HG03558 (cell line): ENCODE data around the gene TCEANC2.

Experiments
- ATAC-seq: cut with Tn5 transposase; IDR thresholded peaks from one replicate; pipeline ENCODE4 v1.9.1; 2021; ENCODE audit warnings: moderate number of reproducible peaks; ENCODE audit not compliant: unreplicated experiment; ENCODE audit errors: extremely low read depth

The TCEANC2 gene

GRCh38 chr1:54127594-54128300, 74.3 kb downstream of the TCEANC2 start:
- no peak for ATAC-seq

- no peak for ATAC-seq
Measured at GRCh38 chr1:54129858-54130257, 76.5 kb downstream of the TCEANC2 start.

DNA sequence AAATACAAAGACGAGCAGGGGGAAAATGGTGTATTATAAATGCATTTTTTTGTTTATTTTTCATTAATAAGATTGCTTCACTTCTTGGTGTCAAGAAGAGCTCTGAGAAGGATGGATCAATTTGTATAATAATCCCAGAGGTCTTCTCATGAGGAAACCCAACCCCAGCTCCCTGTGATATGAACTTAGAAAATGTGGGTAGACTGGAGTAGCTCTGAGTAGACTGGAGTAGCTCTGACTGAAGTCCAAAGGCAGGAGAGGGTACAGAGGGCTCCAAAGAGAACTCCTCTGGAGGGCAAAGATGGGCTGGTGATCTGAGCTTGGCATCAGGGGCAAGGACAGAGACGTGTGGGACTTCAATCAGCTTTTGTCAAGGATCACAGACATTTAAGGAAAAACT, 78.0 kb downstream of the TCEANC2 start:
- no peak for ATAC-seq

GRCh38 chr1:54132495-54132894, 79.1 kb downstream of the TCEANC2 start:
- ATAC-seq = no peak

GRCh38 chr1:54134295-54134694, 80.9 kb downstream of the TCEANC2 start:
- ATAC-seq = no peak

GRCh38 chr1:54135436-54136120, 82.2 kb downstream of the TCEANC2 start:
- no peak for ATAC-seq

GRCh38 chr1:54136269-54136896, 83.0 kb downstream of the TCEANC2 start:
- no peak for ATAC-seq

DNA sequence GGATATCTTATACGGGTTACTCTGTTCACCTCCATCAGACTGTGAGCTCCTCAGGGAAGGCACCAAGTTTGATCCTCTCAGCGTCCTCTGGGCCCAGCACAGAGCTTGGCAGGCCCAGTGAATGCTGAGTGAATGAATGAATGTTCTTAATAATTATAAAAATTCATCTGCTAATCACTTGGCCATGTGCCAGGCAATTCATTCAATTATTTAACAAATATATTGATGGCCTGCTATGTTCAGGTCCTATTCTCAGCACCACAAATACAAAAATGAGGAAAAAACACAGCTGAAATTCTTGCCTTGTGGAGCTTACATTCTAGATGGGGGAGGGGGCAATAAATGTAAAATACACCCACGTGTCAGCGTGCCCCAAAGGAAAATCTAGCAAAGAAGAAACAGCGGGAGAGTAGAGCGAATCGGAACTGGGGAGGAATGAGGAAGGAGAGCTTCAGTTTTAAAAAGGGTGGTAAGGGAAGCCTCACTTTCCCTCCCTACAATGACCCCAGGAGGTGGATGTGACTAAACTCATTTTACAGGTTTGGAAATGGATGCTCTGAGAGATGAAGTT, 83.6 kb downstream of the TCEANC2 start:
- ATAC-seq = no peak

GRCh38 chr1:54137534-54138061, 84.2 kb downstream of the TCEANC2 start:
- ATAC-seq = no peak

DNA sequence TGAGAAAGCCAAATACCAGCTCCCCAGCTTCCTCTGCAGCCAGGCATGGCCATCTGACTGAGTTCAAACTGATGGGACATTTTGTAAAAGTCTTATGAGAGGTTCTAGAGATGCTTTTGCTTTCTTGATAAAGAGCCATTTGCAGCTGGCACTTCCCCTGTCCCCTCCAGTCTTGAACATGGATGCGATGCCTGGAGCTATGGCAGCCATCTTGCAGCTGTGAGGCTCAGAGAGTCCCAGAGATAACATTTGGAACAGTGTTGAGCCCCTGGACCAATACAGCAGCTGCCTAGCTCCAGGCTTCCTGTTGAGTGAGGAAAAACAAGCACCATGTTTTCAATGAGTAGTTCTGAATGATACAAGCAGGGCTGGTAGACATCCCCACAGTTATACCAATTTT, 85.6 kb downstream of the TCEANC2 start:
- ATAC-seq = no peak

GRCh38 chr1:54139711-54140110, 86.3 kb downstream of the TCEANC2 start:
- no peak for ATAC-seq

DNA sequence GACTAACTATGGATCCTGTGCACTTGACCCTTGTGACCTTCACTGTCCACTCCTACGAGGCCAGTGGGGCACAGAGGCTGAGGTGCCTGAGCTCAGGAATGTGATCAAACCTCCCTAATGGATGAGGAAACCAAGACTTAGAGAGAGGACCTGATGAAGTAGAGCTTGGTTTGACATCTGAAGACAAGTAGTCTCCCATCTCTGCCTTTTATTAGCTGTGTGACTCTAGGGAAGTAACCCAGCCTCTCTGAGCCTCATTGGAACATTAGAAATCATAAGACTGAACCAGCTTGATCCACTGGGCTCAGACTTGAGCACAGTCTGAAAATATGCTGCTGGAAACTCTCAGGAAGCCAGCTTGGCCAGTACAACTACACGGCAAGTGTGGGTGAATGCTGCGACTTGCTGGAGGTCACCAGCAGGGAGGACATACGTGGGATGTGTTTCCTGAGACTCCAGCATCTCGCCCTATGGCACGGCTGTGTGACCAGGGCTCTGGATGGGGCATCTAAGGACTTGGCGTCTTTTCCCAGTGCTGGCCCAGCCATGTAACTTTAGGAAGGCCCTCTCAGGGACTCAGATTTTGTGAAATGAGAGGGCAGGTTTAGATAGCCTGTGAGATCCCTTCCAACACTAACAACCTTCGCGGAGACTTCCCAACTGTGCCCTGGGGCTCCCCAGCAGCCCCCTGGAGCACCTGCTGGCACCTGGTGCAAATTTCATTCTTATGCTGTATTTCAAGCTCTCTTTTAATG, 88.9 kb downstream of the TCEANC2 start:
- no peak for ATAC-seq

DNA sequence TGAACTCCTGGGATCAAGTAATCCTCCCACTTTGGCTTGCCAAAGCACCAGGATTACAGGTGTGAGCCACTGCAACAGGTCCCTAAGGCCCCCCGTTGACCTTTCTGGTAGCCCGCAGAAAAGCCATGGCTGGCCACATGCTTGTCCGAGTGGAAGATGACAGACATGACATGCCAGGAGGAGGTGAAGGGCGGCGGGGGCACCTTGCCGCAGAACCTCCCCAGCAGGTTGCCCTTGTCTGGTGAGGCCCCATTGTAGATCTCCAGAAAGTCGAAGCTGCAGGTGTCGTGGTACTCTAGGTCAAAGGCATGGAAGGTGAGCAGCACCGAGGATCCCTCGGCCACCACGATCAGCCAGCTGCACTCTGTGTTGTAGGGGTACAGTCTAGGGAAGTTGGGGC, 91.0 kb downstream of the TCEANC2 start:
- ATAC-seq = no peak

GRCh38 chr1:54149734-54150133, 96.3 kb downstream of the TCEANC2 start:
- no peak for ATAC-seq

DNA sequence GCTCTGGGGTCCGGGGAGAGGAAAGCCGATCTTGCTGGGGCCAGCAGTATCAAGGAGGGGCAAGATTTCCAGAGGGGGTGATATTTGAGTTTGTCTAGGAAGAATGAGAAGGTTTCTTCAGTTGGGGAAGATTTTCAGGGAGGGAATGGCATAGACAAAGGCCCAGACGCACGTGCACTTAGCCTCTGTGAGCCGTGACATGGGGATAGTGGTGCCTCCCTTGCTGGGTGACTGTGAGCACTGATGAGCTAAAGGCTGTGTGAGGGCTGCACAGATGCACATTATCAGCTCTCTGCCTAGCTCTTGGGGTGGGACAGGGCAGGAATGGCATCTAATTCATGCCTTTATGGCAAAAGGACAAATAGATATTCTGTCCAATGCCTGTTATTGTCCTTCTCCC, 97.6 kb downstream of the TCEANC2 start:
- no peak for ATAC-seq

GRCh38 chr1:54152696-54153095, 99.3 kb downstream of the TCEANC2 start, which contains the start of gene CDCP2:
CDCP2 (minus strand) TSS chr1:54153000; CDS start chr1:54152922, 78 bp downstream.
- ATAC-seq = no peak

DNA sequence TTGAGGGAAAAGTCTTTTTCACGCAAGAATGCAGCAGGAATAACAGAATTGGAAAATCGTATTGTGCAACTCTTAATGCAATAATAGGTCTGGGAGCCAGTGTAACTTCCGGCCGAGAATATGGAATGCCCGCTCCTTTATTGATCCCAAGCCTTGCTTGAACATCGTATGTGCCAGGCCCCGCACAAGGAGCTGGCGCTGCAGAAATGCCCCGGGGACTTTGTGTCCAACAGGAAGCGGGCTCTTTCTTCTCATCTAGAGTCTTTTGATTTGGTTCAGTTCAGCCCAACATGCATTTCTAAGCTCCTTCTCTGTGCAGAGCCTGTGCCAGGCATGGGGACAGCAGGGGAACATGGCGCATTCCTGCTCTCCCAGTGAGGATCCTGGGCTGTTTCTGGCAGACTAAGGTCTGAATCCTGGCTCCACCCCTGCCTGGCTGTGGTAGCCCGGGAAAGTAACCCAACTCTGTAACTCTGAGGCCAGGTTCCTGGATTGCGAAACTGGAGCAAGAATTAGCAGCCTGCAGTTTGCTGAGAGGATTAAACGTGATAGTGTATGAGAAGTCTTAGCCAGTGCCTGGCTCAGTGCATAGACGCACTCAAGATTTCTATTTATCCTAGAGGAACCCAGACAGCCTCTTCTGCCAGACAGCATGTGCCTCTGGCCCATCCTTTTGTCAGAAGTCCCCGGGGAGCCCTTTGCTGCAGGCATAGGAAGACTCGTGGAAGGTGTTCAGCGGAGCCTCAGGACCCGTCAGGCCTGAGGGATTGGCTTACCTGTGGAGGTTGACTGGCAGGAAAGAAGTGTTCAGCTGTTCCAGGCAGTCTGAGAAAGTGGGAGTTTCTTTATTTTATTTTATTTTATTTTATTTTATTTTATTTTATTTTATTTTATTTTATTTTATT, 100.4 kb downstream of the TCEANC2 start:
- no peak for ATAC-seq
